GM23338 (cell line): ENCODE data around the gene CD59. TPM values are rescaled to one million over a fixed set of nuclear protein-coding genes. Genes with fewer than 3 reads are reported as not detected.

Experiments
- ATAC-seq: fragments of 200-7000 bp; cut with Tn5 transposase; 3 replicates; pipeline ENCODE4 v1.9.1; 2020
- DNase-seq: peaks from one replicate; pipeline ENCODE4 v3.0.0-alpha.2; 2015; ENCODE audit warnings: low spot score
- H2AFZ ChIP-seq: fragments of 200-600 bp; sonication (generic); 2 replicates; pipeline ENCODE4 v1.8.0; 2016; ENCODE audit warnings: antibody characterized with exemption, mild to moderate bottlenecking, moderate library complexity
- H3F3A ChIP-seq: fragments of 200-600 bp; sonication (generic); replicated peaks from 2 replicates; pipeline ENCODE4 v1.8.0; 2017; ENCODE audit warnings: antibody characterized with exemption, mixed run types, low read depth
- H3K27ac ChIP-seq: fragments of 200-600 bp; sonication (generic); 2 replicates; pipeline ENCODE4 v1.6.1; 2016; ENCODE audit warnings: low read depth
- H3K27me3 ChIP-seq: fragments of 200-600 bp; sonication (generic); 2 replicates; pipeline ENCODE4 v1.8.0; 2016; ENCODE audit warnings: mild to moderate bottlenecking, mixed run types, moderate library complexity; ENCODE audit not compliant: insufficient read depth
- H3K36me3 ChIP-seq: fragments of 200-600 bp; sonication (generic); 2 replicates; pipeline ENCODE4 v1.8.0; 2016; ENCODE audit warnings: mild to moderate bottlenecking; ENCODE audit not compliant: insufficient read depth
- H3K4me1 ChIP-seq: fragments of 200-600 bp; sonication (generic); 2 replicates; pipeline ENCODE4 v1.8.0; 2016; ENCODE audit warnings: mild to moderate bottlenecking, moderate library complexity; ENCODE audit not compliant: insufficient read depth
- H3K4me2 ChIP-seq: fragments of 200-600 bp; sonication (generic); 2 replicates; pipeline ENCODE4 v1.7.1; 2017; ENCODE audit warnings: mixed run types
- H3K4me3 ChIP-seq: fragments of 200-600 bp; sonication (generic); 2 replicates; pipeline ENCODE4 v1.6.1; 2016; ENCODE audit warnings: mixed run types
- H3K79me2 ChIP-seq: fragments of 200-600 bp; sonication (generic); replicated peaks from 2 replicates; pipeline ENCODE4 v1.8.0; 2017; ENCODE audit warnings: mild to moderate bottlenecking; ENCODE audit not compliant: insufficient read depth
- H3K9me2 ChIP-seq: fragments of 200-600 bp; sonication (generic); 2 replicates; pipeline ENCODE4 v1.8.0; 2017; ENCODE audit not compliant: insufficient read depth
- H4K20me1 ChIP-seq: fragments of 200-600 bp; sonication (generic); replicated peaks from 2 replicates; pipeline ENCODE4 v1.8.0; 2017; ENCODE audit warnings: mild to moderate bottlenecking; ENCODE audit not compliant: insufficient read depth
- H3K27ac Mint-ChIP-seq: 2 replicates; pipeline ENCODE4 v1.8.0; 2020; ENCODE audit warnings: inconsistent platforms, mild to moderate bottlenecking, moderate library complexity, mixed read lengths
- H3K27me3 Mint-ChIP-seq: 3 replicates; pipeline ENCODE4 v1.8.0; 2022; ENCODE audit warnings: low read depth, mild to moderate bottlenecking, moderate library complexity, mixed read lengths, inconsistent platforms; ENCODE audit not compliant: insufficient read depth, poor library complexity
- H3K36me3 Mint-ChIP-seq: 3 replicates; pipeline ENCODE4 v1.8.0; 2021; ENCODE audit warnings: low read depth, mild to moderate bottlenecking, inconsistent platforms, moderate library complexity, mixed read lengths
- H3K4me1 Mint-ChIP-seq: 3 replicates; pipeline ENCODE4 v1.8.0; 2020; ENCODE audit warnings: mild to moderate bottlenecking, inconsistent platforms, mixed read lengths
- H3K4me3 Mint-ChIP-seq: 3 replicates; pipeline ENCODE4 v1.8.0; 2021; ENCODE audit warnings: moderate library complexity, mild to moderate bottlenecking, inconsistent platforms, mixed read lengths
- H3K9me3 Mint-ChIP-seq: 3 replicates; pipeline ENCODE4 v1.8.0; 2020; ENCODE audit warnings: moderate library complexity, mild to moderate bottlenecking, inconsistent platforms, mixed read lengths
- CTCF ChIP-seq, 2 experiments: fragments of 200-600 bp in 1 of 2; sonication (generic) in 1 of 2; conservative IDR thresholded peaks; 2 replicates each; pipeline versions ENCODE4 v1.5.1 to v1.6.1; 2016 to 2017; ENCODE audit warnings: antibody characterized with exemption in 2 of 2, low read depth in 2 of 2, mild to moderate bottlenecking in 2 of 2, moderate library complexity in 1 of 2
- ETS1 ChIP-seq: IDR thresholded peaks from 2 replicates; pipeline ENCODE4 v1.6.1; 2016; ENCODE audit warnings: antibody characterized with exemption
- EZH2 ChIP-seq: fragments of 200-600 bp; sonication (generic); IDR thresholded peaks from one replicate; pipeline ENCODE4 v1.8.0; 2017; ENCODE audit warnings: antibody characterized with exemption, mild to moderate bottlenecking, low read depth; ENCODE audit not compliant: unreplicated experiment
- EZH2phosphoT487 ChIP-seq: fragments of 200-600 bp; sonication (generic); IDR thresholded peaks from one replicate; pipeline ENCODE4 v1.8.1; 2018; ENCODE audit warnings: antibody characterized with exemption; ENCODE audit not compliant: unreplicated experiment
- NANOG ChIP-seq: IDR thresholded peaks from 2 replicates; pipeline ENCODE4 v1.6.1; 2016; ENCODE audit warnings: antibody characterized with exemption, borderline replicate concordance
- POLR2AphosphoS5 ChIP-seq: IDR thresholded peaks from 2 replicates; pipeline ENCODE4 v1.6.1; 2016; ENCODE audit warnings: antibody characterized with exemption, low read depth
- REST ChIP-seq: IDR thresholded peaks from one replicate; pipeline ENCODE4 v1.6.1; 2018; ENCODE audit warnings: antibody characterized with exemption; ENCODE audit not compliant: unreplicated experiment
- STAT1 ChIP-seq: IDR thresholded peaks from one replicate; pipeline ENCODE4 v1.6.1; 2016; ENCODE audit warnings: antibody characterized with exemption; ENCODE audit not compliant: unreplicated experiment
- ZNF331 ChIP-seq: fragments of 250-450 bp; sonication (Bioruptor Pico); IDR thresholded peaks from 2 replicates; pipeline ENCODE4 v1.5.0; 2020; ENCODE audit warnings: low read depth, mild to moderate bottlenecking, moderate library complexity
- polyA plus RNA-seq: library from polyadenylated mRNA; unstranded; fragments of >200 nt; fragmentation: Nextera tagmentation; extraction: Ambion mirVana; gene quantifications from 2 replicates; pipeline ENCODE4 v1.2.1, GENCODE V29; 2016
- total RNA-seq: library from RNA; depleted of rRNA; stranded (reverse); fragments of >200 nt; shearing (Covaris generic); gene quantifications from 2 replicates; pipeline ENCODE4 v1.2.3, GENCODE V29; 2014

CD59 gene
- total and polyA plus RNA-seq, 2 experiments from 2014 or later: 41.5 to 86.6 TPM

GRCh38 chr11:33703788-33704187 is 32.4 kb downstream of the CD59 start:
- ATAC-seq (no peak), DNase-seq (no peak)
- no peak overlapping the region for H3K27ac Mint-ChIP-seq
- H3K36me3 ChIP-seq: no peaks in the 10 kb centered on the region; the same call in 1 of the 2 replicates
- no peak overlapping the region for H2AFZ ChIP-seq
- H3K27me3 Mint-ChIP-seq: peaks cover 12% of the 10 kb centered on the region
- no peak overlapping the region for H3K27ac ChIP-seq
- no peaks in the 10 kb centered on the region for H3F3A ChIP-seq
- H3K4me1 Mint-ChIP-seq: peaks cover 25% of the 10 kb centered on the region; the same call in 2 of the 3 replicates
- H3K4me3 Mint-ChIP-seq: no peak overlapping the region
- TF ChIP-seq ZNF331: no peak
- TF ChIP-seq REST: no peak
- no peak for TF ChIP-seq EZH2
- no peak for TF ChIP-seq EZH2phosphoT487
- TF ChIP-seq ETS1: no peak
- no peak for TF ChIP-seq STAT1
- TF ChIP-seq POLR2AphosphoS5: no peak
- 0 out of 2 replicates have a peak, but pooled peaks cover 4% of the 10 kb centered on the region for H3K9me2 ChIP-seq
- peaks cover 2% of the 10 kb centered on the region; the same call in 1 of the 3 replicates for H3K36me3 Mint-ChIP-seq
- peaks cover 10% of the 10 kb centered on the region for H3K27me3 ChIP-seq
- no peaks in the 10 kb centered on the region for H3K79me2 ChIP-seq
- H3K4me1 ChIP-seq: peaks cover 25% of the 10 kb centered on the region
- H3K4me3 ChIP-seq: no peak overlapping the region
- H3K9me3 Mint-ChIP-seq: no peaks in the 10 kb centered on the region
- no peak overlapping the region for H3K4me2 ChIP-seq
- no peaks in the 10 kb centered on the region for H4K20me1 ChIP-seq

GRCh38 chr11:33703234-33703633 is 33.0 kb downstream of the CD59 start:
- no peak for ATAC-seq
- H3K36me3 ChIP-seq: no peaks in the 10 kb centered on the region
- H3K9me2 ChIP-seq: 0 out of 2 replicates have a peak, but pooled peaks cover 4% of the 10 kb centered on the region
- H3K4me2 ChIP-seq: no peak overlapping the region
- Mint-ChIP-seq H3K4me1 (peaks cover 25% of the 10 kb centered on the region; the same call in 2 of the 3 replicates), H3K36me3 (no peaks in the 10 kb centered on the region), H3K9me3 (no peaks in the 10 kb centered on the region), H3K4me3 (no peak overlapping the region), H3K27ac (no peak overlapping the region), H3K27me3 (peaks cover 12% of the 10 kb centered on the region)
- H3F3A ChIP-seq: no peaks in the 10 kb centered on the region
- no peaks in the 10 kb centered on the region for H3K79me2 ChIP-seq
- H3K27me3 ChIP-seq: peaks cover 10% of the 10 kb centered on the region
- no peaks in the 10 kb centered on the region for H4K20me1 ChIP-seq
- H3K4me1 ChIP-seq: peaks cover 25% of the 10 kb centered on the region
- DNase-seq: no peak
- H2AFZ ChIP-seq: no peak overlapping the region
- H3K4me3 ChIP-seq: no peak overlapping the region
- H3K27ac ChIP-seq: no peak overlapping the region
- no peak for TF ChIP-seq CTCF (conservative IDR thresholded peaks at IDR 0.05; ENCODE audit: low read depth in 2 of 2)
- no peak for TF ChIP-seq STAT1
- no peak for TF ChIP-seq REST
- TF ChIP-seq NANOG: no peak
- no peak for TF ChIP-seq EZH2phosphoT487
